Measurements from ENCODE around the gene KCNMA1.

The KCNMA1 gene

GRCh38 chr10:77139252-77140160 lies 498.1 kb downstream of the KCNMA1 start:
- TF ChIP-seq, protein P1, sequence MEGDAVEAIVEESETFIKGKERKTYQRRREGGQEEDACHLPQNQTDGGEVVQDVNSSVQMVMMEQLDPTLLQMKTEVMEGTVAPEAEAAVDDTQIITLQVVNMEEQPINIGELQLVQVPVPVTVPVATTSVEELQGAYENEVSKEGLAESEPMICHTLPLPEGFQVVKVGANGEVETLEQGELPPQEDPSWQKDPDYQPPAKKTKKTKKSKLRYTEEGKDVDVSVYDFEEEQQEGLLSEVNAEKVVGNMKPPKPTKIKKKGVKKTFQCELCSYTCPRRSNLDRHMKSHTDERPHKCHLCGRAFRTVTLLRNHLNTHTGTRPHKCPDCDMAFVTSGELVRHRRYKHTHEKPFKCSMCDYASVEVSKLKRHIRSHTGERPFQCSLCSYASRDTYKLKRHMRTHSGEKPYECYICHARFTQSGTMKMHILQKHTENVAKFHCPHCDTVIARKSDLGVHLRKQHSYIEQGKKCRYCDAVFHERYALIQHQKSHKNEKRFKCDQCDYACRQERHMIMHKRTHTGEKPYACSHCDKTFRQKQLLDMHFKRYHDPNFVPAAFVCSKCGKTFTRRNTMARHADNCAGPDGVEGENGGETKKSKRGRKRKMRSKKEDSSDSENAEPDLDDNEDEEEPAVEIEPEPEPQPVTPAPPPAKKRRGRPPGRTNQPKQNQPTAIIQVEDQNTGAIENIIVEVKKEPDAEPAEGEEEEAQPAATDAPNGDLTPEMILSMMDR (IDR thresholded peaks at IDR 0.05; ENCODE audit: low read depth, low read length): no peak
- H3K4me3 ChIP-seq (ENCODE audit: low read depth, low read length): no peak overlapping the region
- DNase-seq (ENCODE audit: low read depth, low spot score): no peak
- in situ Hi-C loops (cut with HindIII; ENCODE audit: low sequenced_read_pairs): no loop called here

GRCh38 chr10:77138541-77138940 lies 499.1 kb downstream of the KCNMA1 start:
- TF ChIP-seq, protein P1 (IDR thresholded peaks at IDR 0.05; ENCODE audit: low read depth, low read length): no peak
- in situ Hi-C loops (cut with HindIII; ENCODE audit: low sequenced_read_pairs): no loop called here
- no peak overlapping the region for H3K4me3 ChIP-seq (ENCODE audit: low read depth, low read length)
- DNase-seq (ENCODE audit: low read depth, low spot score): no peak

- DNase-seq (ENCODE audit: low read depth, low spot score): no peak
- in situ Hi-C loops (cut with HindIII; ENCODE audit: low sequenced_read_pairs): no loop called here
- no peak overlapping the region for H3K4me3 ChIP-seq (ENCODE audit: low read depth, low read length)
- TF ChIP-seq, protein P1 (IDR thresholded peaks at IDR 0.05; ENCODE audit: low read depth, low read length): no peak
Observed at GRCh38 chr10:77135555-77135954, 502.1 kb downstream of the KCNMA1 start.

- TF ChIP-seq, protein P1 (IDR thresholded peaks at IDR 0.05; ENCODE audit: low read depth, low read length): no peak
- no peak overlapping the region for H3K4me3 ChIP-seq (ENCODE audit: low read depth, low read length)
Observed at GRCh38 chr10:77131214-77131613, 506.4 kb downstream of the KCNMA1 start.

GRCh38 chr10:77127243-77127642 lies 510.4 kb downstream of the KCNMA1 start:
- TF ChIP-seq, protein P1 (IDR thresholded peaks at IDR 0.05; ENCODE audit: low read depth, low read length): no peak
- H3K4me3 ChIP-seq (ENCODE audit: low read depth, low read length): no peak overlapping the region
- no peak for DNase-seq (ENCODE audit: low read depth, low spot score)
- in situ Hi-C loops (cut with HindIII; ENCODE audit: low sequenced_read_pairs): no loop called here

More at GRCh38 chr10:77131214-77131613, 506.4 kb downstream of the KCNMA1 start:
- peak; percentile 54 for DNase-seq (ENCODE audit: low read depth, low spot score)
- in situ Hi-C loops (cut with HindIII; ENCODE audit: low sequenced_read_pairs): no loop called here

DNA sequence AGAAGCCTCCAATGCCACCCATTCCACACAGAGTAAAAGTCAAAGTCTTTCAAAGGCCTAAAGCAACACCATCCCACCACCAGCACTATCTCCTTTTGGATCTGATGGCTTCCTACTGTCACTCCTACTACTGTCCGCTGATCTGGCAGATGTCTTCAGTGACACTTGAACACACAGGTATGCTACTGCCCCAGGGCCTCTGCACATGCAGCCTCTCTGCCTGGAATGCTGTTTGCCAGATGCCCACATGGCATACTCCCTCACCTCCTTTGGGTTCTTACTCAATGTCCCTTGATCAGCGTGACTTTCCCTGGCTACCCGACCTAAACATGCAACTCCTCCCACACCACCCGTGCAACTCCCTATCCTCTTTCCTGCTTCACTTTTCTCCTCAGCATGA lies 512.4 kb downstream of the KCNMA1 start:
- TF ChIP-seq, protein P1 (IDR thresholded peaks at IDR 0.05; ENCODE audit: low read depth, low read length): no peak
- no peak overlapping the region for H3K4me3 ChIP-seq (ENCODE audit: low read depth, low read length)
- no peak for DNase-seq (ENCODE audit: low read depth, low spot score)
- in situ Hi-C loops (cut with HindIII; ENCODE audit: low sequenced_read_pairs): no loop called here
